ENCODE data around the gene PTPRG.

DNA sequence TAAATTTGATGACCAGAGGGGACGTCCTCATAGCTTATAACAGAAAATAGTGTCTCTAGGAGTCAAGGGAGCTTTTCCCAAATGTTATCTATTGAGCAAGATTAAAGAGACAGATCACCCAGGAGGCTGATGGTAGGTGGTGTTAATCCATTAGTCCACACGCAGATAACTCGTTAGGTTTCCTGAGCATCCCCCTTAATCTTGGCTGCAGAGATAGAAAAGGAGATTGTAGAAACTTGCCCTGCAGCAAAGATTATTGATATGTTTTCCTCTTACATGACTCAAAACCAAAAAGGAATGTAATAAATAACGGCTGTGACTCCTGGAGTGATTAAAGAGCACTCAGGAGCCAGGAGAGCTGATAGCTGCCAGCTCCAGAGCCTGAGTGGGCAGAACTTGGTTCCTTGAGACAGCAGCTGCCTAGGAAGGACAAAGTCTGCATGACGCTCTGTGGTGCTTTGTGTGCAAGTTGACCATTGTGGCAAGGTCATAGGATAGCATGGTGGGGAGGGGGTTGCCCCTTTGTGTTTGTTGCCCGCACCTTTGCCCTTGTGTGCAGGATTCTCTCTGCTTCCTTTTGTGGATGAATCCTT, 234.8 kb downstream of the PTPRG start:
- TF ChIP-seq EZH2 (IDR thresholded peaks at IDR 0.05; ENCODE audit: borderline replicate concordance, low read depth, low read length, poor library complexity, severe bottlenecking), result no peak
- TF ChIP-seq, protein P1, sequence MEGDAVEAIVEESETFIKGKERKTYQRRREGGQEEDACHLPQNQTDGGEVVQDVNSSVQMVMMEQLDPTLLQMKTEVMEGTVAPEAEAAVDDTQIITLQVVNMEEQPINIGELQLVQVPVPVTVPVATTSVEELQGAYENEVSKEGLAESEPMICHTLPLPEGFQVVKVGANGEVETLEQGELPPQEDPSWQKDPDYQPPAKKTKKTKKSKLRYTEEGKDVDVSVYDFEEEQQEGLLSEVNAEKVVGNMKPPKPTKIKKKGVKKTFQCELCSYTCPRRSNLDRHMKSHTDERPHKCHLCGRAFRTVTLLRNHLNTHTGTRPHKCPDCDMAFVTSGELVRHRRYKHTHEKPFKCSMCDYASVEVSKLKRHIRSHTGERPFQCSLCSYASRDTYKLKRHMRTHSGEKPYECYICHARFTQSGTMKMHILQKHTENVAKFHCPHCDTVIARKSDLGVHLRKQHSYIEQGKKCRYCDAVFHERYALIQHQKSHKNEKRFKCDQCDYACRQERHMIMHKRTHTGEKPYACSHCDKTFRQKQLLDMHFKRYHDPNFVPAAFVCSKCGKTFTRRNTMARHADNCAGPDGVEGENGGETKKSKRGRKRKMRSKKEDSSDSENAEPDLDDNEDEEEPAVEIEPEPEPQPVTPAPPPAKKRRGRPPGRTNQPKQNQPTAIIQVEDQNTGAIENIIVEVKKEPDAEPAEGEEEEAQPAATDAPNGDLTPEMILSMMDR (conservative IDR thresholded peaks at IDR 0.05; ENCODE audit: low read depth, low read length), result no peak
